Fibroblast of lung (primary cell): ENCODE results near the gene ALDH3A2. TPM values are rescaled to one million over a fixed set of nuclear protein-coding genes. Genes with fewer than 3 reads are reported as not detected.
A peak's percentile ranks its signal among the peaks of the same experiment; 100 is the strongest.

Experiments used
- DNase-seq, 2 donors: peaks; one replicate each; pipeline versions ENCODE4 v3.0.0 to v3.0.0-alpha.2; 2010; ENCODE audit warnings: low read depth in 2 of 2
- H2AFZ ChIP-seq: 2 replicates; pipeline ENCODE4 v1.5.1; 2012; ENCODE audit warnings: low read length, control low read depth, inconsistent platforms
- H3K27ac ChIP-seq: 2 replicates; pipeline ENCODE4 v1.5.1; 2011; ENCODE audit warnings: low read length, control low read depth; ENCODE audit not compliant: insufficient read depth
- H3K27me3 ChIP-seq: 2 replicates; pipeline ENCODE4 v1.5.1; 2011; ENCODE audit warnings: mild to moderate bottlenecking, low read length; ENCODE audit not compliant: control insufficient read depth, insufficient read depth
- H3K36me3 ChIP-seq: 2 replicates; pipeline ENCODE4 v1.5.1; 2011; ENCODE audit warnings: low read length; ENCODE audit not compliant: control insufficient read depth, insufficient read depth
- H3K4me1 ChIP-seq: 2 replicates; pipeline ENCODE4 v1.5.1; 2011; ENCODE audit warnings: low read length; ENCODE audit not compliant: control insufficient read depth, insufficient read depth; ENCODE audit errors: extremely low read depth
- H3K4me2 ChIP-seq: 2 replicates; pipeline ENCODE4 v1.5.1; 2011; ENCODE audit warnings: low read length, control low read depth; ENCODE audit not compliant: insufficient read depth; ENCODE audit errors: extremely low read depth
- H3K4me3 ChIP-seq, 4 experiments: fragments of 200-600 bp in 1 of 4; sonication (generic) in 1 of 4; replicated peaks in 1 of 4; 2 replicates each; pipeline ENCODE4 v1.5.1; 2011 to 2016; ENCODE audit warnings: low read length in 4 of 4, low read depth in 3 of 4, mild to moderate bottlenecking in 3 of 4, control low read depth in 2 of 4, inconsistent platforms in 1 of 4, mixed read lengths in 1 of 4; ENCODE audit not compliant: insufficient read depth in 1 of 4; ENCODE audit errors: control extremely low read depth in 1 of 4
- H3K79me2 ChIP-seq: 2 replicates; pipeline ENCODE4 v1.5.1; 2012; ENCODE audit warnings: mild to moderate bottlenecking, low read length, inconsistent platforms; ENCODE audit not compliant: control insufficient read depth, insufficient read depth
- H3K9ac ChIP-seq: 2 replicates; pipeline ENCODE4 v1.5.1; 2011; ENCODE audit warnings: mild to moderate bottlenecking, low read length, control low read depth; ENCODE audit not compliant: insufficient read depth
- H3K9me3 ChIP-seq: 2 replicates; pipeline ENCODE4 v1.5.1; 2012; ENCODE audit warnings: low read depth, low read length; ENCODE audit not compliant: control insufficient read depth, insufficient read depth
- H4K20me1 ChIP-seq: 2 replicates; pipeline ENCODE4 v1.5.1; 2011; ENCODE audit warnings: low read length; ENCODE audit not compliant: control insufficient read depth, insufficient read depth; ENCODE audit errors: extremely low read depth
- EZH2 ChIP-seq: IDR thresholded peaks from 2 replicates; pipeline ENCODE4 v1.5.1; 2012; ENCODE audit warnings: low read length, control low read depth, mild to moderate bottlenecking; ENCODE audit errors: missing control alignments
- polyA plus RNA-seq, 2 donors: library from polyadenylated mRNA; depleted of rRNA in 1 of 2; stranded (reverse) in 1 of 2; unstranded in 1 of 2; fragments of >200 nt; gene quantifications; 2 replicates each; pipeline ENCODE4 v1.2.1, GENCODE V29; 2011 to 2012; ENCODE audit warnings: missing spikeins in 1 of 2
- total RNA-seq: library from RNA; depleted of rRNA; stranded (reverse); fragments of >200 nt; gene quantifications from 2 replicates; pipeline ENCODE4 v1.2.1, GENCODE V29; 2014
- TF ChIP-seq, protein P1 (sequence below), 2 donors: IDR thresholded peaks in 1 of 2; conservative IDR thresholded peaks in 1 of 2; 1 replicate in 1 of 2; 2 replicates in 1 of 2; pipeline ENCODE4 v1.5.1; 2011 to 2012; ENCODE audit warnings: low read length in 2 of 2, control low read depth in 1 of 2, inconsistent platforms in 1 of 2, low read depth in 1 of 2, mild to moderate bottlenecking in 1 of 2

Gene ALDH3A2
- total and polyA plus RNA-seq, 2 donors (not counting 1 experiment from before 2014, with no cell fraction given) = 14.6 to 30.2 TPM

DNA sequence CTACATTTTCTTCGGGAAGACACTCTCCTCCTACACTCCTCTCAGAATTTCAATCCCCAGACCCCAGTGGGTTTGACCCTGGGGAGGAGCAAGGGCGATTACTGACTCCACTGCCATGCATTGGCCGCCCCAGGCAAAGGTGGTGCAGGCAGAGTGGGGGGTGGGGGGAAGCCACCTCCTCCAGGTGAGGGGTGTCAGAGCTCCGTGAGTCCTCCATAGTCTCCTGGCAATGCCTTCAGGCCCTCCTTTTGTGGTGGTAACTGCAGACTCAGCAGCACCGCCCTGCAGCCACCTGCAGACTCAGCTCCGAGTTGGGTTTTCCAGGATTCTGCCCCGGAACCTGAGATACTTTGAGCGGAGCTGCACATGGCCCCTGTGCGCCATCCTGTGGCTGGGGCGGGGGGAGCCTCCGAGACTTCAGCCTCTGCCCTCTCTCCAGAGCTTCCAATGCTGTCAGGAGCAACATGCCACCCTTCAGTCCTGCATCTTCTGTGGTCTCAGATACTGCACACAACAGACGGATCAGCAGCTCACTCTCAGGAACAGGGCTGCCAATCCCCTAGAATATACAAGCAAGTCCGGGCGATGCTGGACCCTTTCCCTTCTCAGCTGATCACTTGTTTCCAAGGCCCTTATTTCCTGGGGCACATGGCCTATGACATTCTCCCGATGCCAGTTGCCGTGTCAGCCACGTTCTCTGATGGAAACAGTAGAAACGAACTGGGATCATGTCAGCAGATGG is 70.2 kb downstream of the ALDH3A2 start:
- Histone ChIP-seq H3K27me3 (no peaks in the 10 kb centered on the region), H3K79me2 (no peaks in the 10 kb centered on the region), H2AFZ (no peak overlapping the region), H4K20me1 (no peaks in the 10 kb centered on the region), H3K36me3 (no peaks in the 10 kb centered on the region), H3K9me3 (no peaks in the 10 kb centered on the region), H3K27ac (no peak overlapping the region), H3K4me3 (no peak overlapping the region), H3K9ac (no peak overlapping the region), H3K4me1 (no peaks in the 10 kb centered on the region), H3K4me2 (no peak overlapping the region)
- no peak for DNase-seq
- TF ChIP-seq, protein P1, sequence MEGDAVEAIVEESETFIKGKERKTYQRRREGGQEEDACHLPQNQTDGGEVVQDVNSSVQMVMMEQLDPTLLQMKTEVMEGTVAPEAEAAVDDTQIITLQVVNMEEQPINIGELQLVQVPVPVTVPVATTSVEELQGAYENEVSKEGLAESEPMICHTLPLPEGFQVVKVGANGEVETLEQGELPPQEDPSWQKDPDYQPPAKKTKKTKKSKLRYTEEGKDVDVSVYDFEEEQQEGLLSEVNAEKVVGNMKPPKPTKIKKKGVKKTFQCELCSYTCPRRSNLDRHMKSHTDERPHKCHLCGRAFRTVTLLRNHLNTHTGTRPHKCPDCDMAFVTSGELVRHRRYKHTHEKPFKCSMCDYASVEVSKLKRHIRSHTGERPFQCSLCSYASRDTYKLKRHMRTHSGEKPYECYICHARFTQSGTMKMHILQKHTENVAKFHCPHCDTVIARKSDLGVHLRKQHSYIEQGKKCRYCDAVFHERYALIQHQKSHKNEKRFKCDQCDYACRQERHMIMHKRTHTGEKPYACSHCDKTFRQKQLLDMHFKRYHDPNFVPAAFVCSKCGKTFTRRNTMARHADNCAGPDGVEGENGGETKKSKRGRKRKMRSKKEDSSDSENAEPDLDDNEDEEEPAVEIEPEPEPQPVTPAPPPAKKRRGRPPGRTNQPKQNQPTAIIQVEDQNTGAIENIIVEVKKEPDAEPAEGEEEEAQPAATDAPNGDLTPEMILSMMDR (conservative IDR thresholded peaks at IDR 0.05 in 1 of 2, IDR thresholded peaks at IDR 0.05 in 1 of 2; ENCODE audit: low read depth in 1 of 2, low read length in 2 of 2) = peak in 1 of 2 donors; percentile 12
- TF ChIP-seq EZH2 = no peak

DNA sequence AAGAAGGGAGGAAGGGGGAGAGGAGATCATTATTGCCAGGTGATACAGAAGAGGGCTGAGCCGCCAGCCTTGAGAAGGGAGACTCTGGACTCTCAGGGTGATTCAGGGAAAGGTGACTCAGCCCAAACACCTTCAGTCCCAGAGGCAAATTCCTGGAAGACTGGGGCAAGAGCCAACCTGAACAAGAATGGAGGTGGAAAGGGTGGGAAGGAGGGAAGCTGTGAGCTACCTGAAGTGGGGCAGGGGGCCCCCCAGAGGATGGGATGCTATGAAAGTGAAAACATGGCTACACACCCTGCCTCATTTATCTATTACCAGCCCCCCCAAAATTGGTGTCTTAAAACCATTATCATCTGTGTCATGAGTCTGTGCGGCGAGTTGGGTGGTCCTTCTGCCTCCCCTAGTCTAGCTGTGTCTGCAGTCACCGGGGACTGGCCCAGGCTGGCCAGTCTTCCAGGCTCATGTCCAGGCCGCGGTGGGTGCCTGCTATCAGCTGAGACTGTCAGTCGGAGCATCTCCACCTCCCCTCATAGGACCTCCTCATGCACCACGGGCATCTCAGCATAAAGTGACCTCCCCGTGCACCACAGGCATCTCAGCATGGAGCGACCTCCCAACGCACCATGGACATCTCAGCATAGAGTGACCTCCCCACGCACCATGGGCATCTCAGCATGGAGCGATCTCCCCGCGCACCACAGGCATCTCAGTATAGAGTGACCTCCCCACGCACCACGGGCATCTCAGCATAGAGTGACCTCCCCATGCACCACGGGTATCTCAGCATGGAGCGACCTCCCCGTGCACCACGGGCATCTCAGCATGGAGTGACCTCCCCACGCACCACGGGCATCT is 71.0 kb downstream of the ALDH3A2 start:
- Histone ChIP-seq H4K20me1 (no peaks in the 10 kb centered on the region), H3K36me3 (no peaks in the 10 kb centered on the region), H3K9me3 (no peaks in the 10 kb centered on the region), H3K4me3 (no peak overlapping the region), H3K9ac (no peak overlapping the region), H3K27me3 (no peaks in the 10 kb centered on the region), H3K4me1 (no peaks in the 10 kb centered on the region), H3K4me2 (no peak overlapping the region), H2AFZ (no peak overlapping the region), H3K27ac (no peak overlapping the region), H3K79me2 (no peaks in the 10 kb centered on the region)
- TF ChIP-seq EZH2 = no peak
- TF ChIP-seq, protein P1 (conservative IDR thresholded peaks at IDR 0.05 in 1 of 2, IDR thresholded peaks at IDR 0.05 in 1 of 2; ENCODE audit: low read depth in 1 of 2, low read length in 2 of 2) = no peak
- DNase-seq = no peak

DNA sequence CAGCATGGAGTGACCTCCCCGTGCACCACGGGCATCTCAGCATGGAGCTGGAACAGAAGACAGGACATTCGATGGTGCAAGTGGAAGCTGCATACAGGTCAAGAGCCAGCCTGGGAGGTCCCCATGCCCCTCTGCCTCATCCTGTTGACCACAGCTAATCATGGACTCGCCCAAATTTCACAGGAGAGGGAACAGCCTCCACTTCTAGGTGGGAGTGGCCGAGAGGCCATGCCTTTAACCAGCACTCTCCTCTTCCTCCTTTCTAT is 71.6 kb downstream of the ALDH3A2 start:
- TF ChIP-seq EZH2 = no peak
- TF ChIP-seq, protein P1 (conservative IDR thresholded peaks at IDR 0.05 in 1 of 2, IDR thresholded peaks at IDR 0.05 in 1 of 2; ENCODE audit: low read depth in 1 of 2, low read length in 2 of 2) = no peak
- Histone ChIP-seq H4K20me1 (no peaks in the 10 kb centered on the region), H3K4me2 (no peak overlapping the region), H2AFZ (no peak overlapping the region), H3K4me1 (no peaks in the 10 kb centered on the region), H3K27me3 (no peaks in the 10 kb centered on the region), H3K9me3 (no peaks in the 10 kb centered on the region), H3K79me2 (no peaks in the 10 kb centered on the region), H3K9ac (no peak overlapping the region), H3K27ac (no peak overlapping the region), H3K36me3 (no peaks in the 10 kb centered on the region), H3K4me3 (no peak overlapping the region)
- DNase-seq = no peak
